DMS 273 (cell line): ENCODE results near the gene TAC4.

Experiments
- DNase-seq: peaks from one replicate; lab custom pipeline; 2025; ENCODE audit not compliant: unreplicated experiment; lab: John Stamatoyannopoulos, UW

The TAC4 gene, protein sequence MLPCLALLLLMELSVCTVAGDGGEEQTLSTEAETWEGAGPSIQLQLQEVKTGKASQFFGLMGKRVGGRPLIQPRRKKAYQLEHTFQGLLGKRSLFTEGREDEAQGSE

GRCh38 chr17:49848019-49848473 is at the start of gene TAC4:
Gene TAC4, minus strand, starts transcription at chr17:49848069. Its CDS starts 52 bp downstream, at chr17:49848017.
- no peak for DNase-seq

DNA sequence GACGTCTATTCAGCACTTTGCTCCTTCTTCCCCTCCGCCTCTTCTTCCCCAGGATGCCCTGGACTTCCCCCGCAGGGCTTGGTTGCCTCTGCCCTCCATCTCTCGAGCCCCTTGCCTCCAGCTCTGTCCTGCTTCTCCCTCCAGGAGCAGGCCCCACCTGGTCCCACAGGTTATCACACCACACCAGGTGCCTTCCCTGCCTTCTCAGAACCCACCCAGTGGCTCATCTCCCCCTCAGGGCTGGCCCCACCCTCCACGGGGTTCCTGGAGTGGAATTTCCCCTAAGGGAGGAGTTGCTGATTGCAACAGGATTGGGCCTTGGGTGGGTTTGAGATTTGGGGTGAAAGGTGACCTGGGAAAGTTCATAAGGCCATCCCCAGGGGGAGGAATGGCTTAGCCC is 49.0 kb upstream of the TAC4 start:
- no peak for DNase-seq

DNA sequence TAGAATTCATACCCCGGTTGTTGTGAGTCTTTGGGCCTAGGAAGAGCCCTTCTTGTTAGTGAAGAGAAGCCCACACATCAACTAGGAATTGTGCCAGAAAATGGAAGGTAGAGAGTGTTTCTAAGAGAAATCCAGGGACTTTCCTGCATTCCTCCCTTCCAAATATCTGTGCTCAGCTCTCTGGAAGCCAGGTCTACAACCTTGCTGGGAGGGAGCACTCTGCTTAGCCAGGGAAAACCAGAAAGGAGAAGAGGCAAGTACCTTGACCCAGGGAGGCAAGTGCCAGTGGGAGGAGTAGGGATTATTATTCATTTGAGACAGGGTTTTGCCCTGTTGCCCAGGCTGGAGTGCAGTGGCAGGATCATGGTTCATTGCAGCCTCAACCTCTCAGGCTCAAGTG is 48.4 kb upstream of the TAC4 start:
- DNase-seq = no peak

DNA sequence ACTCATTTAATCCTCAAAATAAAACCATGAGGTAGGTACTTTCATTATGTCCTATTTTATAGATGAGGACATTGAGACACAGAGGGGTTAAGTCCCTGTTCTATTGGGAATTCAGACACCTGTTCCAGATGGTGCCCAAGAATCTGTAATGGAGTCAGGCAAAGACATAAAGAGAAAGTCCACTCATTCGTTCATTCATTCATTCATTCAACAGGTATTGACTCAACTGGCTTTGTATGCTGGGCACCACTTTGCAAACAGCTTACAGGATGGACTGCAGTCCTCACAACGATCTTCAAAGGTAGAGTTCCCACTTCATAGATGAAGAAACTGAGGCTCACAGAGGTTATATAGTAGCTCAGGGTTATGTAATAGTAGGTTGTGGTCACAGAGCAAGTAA is 47.9 kb upstream of the TAC4 start:
- no peak for DNase-seq

GRCh38 chr17:49894761-49895160 is 46.9 kb upstream of the TAC4 start:
- no peak for DNase-seq

DNA sequence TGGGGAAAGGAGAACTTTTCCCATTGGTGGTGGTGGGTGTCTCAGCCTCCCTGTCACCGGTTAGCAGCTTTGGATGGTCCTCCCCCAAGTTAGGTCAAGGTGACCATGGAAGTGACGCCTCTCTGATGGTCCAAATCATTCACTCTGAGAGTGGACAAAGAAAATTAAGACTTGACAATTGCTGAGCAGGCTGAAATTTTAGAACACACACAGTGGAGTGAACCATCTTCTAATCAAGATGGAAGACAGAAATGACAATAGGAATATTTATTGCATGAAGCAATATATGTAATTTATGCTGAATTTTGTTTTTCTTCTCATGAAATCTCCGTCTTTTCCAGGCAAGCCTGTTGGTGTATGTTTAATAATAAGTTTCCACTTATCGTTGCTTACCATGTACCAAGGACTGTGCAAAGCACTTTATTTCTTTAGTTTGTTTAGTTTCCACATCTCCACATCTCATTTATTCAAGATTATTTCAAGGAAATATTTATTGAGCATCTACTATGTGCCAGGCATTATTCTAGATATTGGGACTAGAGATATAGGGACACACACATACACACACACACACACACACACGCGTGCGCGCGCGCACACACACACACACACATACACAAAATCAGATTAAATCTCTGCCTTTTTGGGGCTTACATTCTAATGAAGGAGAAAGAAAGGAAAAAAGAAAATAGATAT is 44.0 kb upstream of the TAC4 start:
- no peak for DNase-seq

DNA sequence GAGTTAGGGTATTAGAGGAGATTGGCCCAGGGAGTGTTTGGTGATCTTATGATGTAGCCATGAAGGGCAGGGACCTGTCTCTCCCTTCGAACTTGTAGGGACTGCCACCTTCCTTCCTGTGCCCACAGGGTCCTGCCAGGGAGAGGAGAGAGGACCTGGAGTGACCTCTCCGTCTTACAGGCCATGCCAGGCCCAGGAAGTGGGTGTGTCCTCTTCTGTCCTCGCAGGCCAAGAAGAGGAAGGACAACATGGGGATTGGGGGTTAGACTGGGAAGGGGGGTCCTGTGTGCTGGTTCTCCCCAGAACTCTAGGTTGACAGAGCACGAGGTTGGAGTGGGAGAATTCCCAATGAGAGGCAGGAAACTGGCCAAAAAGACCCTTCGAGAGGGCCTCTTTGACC is 43.4 kb upstream of the TAC4 start:
- DNase-seq = no peak

- no peak for DNase-seq
Measured at GRCh38 chr17:49890852-49891251, 43.0 kb upstream of the TAC4 start.

DNA sequence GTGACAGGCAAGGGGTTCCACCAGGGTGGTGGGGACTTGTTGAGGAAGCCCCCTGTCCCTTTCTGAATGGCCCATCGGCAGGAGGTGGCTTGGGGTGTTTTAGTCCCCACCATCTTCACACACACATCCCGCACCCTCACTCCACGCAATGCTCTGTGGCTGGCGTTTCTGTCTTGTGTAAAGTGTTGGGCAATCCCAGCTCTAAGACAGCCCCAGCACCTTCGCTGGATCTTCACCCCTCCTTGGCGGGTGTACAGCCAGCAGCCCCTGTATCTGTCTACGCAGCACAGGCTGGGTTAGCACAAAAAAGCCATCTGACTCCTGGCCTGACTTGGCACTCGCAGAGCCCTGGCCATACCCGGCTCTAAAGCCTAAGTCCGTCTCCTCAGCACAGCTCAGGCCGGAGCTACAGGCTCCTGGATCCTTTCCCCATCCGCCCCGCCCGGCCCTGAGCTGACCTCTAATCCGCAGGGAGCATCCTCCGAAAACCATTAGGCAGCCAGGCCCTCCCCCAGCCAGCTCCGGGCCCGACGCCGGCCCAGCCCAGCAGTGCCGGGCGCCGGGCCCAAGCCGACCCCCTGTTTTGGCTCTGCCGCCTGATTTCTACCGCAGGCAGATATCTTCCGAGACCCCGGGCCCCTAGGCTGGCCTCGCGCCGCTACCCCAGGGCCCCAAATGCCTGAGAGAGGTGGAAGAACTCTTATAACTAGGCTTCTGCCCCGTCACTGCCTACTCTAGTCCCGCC is 42.4 kb upstream of the TAC4 start:
- no peak for DNase-seq

- no peak for DNase-seq
Measured at GRCh38 chr17:49889500-49889899, 41.6 kb upstream of the TAC4 start.

GRCh38 chr17:49887744-49888360 is 40.0 kb upstream of the TAC4 start:
- DNase-seq = no peak

DNA sequence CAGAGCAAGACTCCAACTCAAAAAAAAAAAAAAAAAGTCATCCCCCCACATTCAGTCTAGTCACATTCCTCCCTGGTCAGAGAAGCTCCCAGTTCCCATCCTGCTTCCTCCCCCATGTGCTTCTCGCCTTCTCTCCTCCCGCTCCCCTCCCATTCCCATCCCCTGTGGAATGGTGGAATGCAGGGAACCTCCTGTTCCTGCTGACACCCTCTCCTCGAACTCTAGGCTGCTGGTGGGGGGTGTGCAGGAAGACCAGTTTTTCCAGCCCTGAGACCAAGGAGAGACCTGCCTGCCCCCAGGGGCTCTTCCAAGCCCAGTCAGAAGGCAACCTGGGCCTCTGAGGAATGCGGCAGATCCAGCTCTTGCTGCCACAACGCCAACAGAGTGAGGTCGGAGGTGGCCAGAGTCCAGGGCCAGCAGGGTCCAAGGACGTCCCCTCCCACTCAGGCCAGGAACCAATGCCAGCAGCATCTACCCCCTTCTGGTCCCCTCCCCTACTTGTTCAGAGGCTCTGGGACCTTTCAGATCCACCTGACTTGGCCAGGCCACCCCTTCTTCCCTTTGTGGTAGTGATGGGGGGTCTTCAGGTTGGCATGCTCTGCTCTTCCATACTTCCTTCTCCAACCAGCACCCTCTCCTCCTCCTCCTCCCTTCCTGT is 39.3 kb upstream of the TAC4 start:
- no peak for DNase-seq

DNA sequence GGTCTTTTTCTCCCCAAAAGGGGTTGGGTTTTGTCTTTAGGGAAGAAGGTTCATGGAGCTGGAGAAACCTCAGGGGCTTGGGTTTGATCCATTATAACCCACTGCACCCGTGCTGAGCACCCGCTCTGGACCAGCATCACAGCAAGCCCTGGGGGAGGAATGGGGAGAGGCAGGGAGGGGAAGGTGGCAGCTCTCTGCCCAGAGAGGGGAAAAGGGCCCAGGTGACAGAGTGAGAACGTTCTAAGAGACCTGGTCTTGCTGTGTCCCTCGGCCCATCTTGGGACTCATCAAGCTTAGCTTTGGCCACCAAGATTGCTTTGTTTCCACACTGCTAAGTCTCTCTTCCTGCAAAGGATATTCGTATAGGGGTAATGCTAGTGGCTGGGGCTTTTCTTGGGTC is 38.2 kb upstream of the TAC4 start:
- DNase-seq = no peak

DNA sequence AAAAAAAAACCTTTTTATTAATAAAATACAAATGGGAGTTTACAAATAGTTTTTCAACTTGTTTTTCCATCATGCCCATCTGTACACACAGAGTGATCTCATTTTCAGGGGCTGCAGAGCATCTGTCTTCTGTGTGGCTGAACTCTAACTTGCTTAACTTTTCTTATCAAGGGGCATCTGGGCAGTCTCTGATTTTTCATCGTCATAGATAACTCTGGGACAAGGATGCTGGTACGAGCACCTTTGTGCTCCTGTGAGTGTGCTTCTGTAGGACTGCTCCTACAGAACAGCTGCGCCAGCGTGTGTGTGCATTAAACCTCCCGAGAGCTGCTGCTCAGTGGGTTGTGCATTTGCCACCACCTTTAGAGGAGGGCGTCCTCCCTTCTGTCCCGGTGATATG is 34.6 kb upstream of the TAC4 start:
- DNase-seq = peak; percentile 73

GRCh38 chr17:49881054-49881402 is 33.2 kb upstream of the TAC4 start:
- DNase-seq = peak; percentile 56

DNA sequence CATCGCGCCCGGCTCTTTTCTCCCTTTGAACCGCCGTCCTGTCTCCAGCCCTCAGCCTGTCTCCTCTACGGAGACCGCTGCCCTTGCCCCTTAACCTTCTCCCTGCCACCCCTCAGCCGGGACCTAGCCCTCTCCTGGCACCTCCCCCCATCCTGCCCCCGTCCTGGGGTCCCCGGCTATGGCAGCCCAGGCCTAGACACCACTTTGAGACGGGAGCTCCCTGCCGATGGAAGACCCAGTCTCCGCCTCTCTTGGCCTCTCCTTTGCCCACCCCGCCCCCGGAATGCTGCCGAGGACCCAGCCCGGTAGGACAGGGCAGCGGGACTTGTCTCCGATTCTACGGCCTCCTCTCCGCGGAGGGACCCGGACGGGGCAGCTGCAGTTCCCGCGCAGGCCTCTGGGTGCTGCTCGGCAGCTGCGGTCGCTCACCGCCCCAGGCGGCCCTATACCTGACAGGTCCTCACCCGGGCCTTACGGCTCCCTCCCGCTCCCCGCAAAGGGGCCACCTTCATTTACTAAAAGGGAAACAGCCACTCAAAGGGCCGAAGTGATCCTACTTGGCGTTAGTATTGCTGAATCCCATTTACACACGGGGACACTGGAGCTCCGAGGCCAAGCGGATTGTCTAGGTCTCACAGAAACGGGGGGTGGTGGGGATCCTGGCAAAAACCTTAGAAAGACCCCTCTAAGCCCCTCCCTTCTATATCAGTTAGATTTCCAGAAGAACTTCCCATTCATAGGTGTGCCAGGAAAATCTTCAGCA is 32.6 kb upstream of the TAC4 start:
- peak; percentile 92 for DNase-seq

DNA sequence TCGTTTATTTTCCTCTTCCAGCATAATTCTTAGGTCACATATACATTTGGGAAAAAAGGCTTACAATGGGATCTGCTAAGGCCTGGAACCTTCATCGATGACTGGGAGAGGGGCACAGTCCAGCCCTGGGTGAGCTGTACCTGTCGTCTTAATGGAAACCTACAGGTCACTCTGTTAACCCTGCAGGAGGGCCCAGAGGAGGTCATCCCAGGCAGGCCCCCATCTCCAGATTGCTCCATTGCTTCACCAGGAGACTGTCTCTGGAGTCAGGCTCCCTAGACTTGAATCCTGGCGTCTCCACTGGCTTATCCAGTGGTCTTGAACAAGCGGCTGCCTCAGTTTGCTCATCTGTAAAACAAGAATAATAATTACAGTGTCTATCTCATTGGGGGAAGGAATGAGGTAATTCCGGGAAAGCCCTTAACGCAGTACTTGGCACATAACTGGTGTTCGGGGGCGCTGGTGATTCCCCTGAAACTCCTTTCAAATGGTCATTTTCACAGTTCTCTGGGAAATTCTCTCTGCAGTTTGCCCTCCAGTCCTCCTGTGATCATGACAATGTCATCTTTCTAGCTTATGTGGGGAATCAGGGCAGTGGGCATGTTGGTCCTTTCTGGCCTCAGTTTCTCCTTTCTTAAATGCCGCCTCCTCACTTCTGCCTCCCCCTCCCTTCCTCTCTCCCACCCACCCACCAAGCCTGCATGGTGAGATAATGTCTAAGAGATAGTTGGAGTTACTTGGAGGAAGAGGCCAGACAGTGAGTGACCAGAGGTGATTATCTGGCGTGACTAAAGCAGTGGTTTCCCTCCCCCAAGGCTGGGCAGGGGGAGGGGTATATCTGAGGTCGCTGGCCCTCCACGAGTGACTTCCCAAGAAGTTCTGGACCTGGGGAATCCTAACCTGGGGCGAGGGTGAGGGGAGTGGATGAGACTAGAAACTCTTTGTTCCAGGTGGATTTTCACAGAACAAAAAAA is 31.3 kb upstream of the TAC4 start:
- no peak for DNase-seq

DNA sequence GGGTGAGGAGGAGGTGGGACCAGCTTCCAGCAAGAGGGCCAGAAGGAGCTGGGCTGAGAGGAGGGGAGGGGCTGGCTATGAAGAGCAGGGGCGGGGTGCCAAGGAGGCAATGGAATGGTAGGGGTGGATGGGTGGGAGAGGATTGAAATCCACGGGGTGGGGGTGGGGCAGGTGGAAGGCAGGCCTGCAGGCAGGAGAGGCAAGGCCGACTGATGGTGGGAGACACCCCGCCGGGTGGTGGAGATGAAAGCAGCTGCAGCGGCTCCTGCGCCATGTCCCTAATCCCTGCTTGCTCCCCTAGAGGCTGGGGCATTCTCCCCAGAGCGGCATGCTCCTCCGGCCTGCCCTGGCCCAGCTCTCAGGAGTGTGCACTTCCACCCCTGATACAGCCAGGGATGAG is 27.8 kb upstream of the TAC4 start:
- DNase-seq = no peak

DNA sequence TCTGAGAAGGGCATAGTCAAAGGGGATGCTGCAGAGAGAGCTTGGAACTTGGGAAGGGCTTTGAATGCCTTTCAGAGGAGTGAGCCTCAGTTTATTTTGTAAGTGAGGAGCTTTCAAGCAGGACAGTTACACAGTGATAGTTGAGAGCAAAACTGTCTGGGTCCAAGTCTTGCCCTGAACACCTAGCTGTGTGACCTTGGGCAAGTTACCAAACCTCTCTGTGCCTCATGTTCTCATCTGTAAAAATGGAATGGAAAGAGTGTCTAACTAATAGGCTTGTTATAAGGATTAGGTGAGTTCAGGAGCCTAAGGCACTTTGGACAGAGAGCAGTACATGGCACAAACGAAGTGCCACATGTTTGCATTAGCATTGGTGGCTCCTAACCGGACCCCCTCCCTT is 27.0 kb upstream of the TAC4 start:
- no peak for DNase-seq

DNA sequence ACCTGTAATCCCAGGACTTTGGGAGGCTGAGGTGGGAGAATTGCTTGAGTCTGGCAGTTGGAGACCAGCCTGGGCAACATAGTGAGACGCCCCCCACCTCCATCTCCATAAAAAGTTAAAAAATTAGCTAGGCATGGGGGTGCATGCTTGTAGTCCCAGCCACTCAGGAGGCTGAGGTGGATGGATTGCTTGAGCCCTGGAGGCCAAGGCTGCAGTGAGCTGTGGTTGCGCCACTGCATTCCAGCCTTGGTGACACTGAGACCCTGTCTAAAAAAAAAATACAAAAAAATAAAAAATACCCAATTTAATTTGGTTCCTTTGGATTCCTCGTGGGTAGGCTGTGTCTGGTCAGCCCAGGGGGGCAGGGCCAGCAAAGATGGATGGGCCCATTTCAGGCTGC is 26.1 kb upstream of the TAC4 start:
- no peak for DNase-seq
